Mesenchymal stem cell (in vitro differentiated cells and primary cell): ENCODE measurements around the gene TAF1.

Experiments used
- DNase-seq: peaks from one replicate; pipeline ENCODE4 v3.0.0-alpha.2; 2013
- H2AFZ ChIP-seq: one replicate; pipeline ENCODE4 v1.6.1; 2013; ENCODE audit warnings: low read depth, mild to moderate bottlenecking, control low read depth, inconsistent platforms, low read length, moderate library complexity
- H2AK5ac ChIP-seq: 2 replicates; pipeline ENCODE4 v1.6.1; 2013; ENCODE audit warnings: low read length, moderate library complexity, mild to moderate bottlenecking, inconsistent platforms; ENCODE audit not compliant: severe bottlenecking
- H2BK120ac ChIP-seq: one replicate; pipeline ENCODE4 v1.6.1; 2013; ENCODE audit warnings: low read depth, mild to moderate bottlenecking, inconsistent platforms, low read length, moderate library complexity
- H2BK12ac ChIP-seq, 2 experiments: one replicate each; pipeline ENCODE4 v1.6.1; 2013; ENCODE audit warnings: inconsistent platforms in 2 of 2, low read length in 2 of 2, mild to moderate bottlenecking in 2 of 2, moderate library complexity in 2 of 2, control low read depth in 1 of 2
- H2BK15ac ChIP-seq: one replicate; pipeline ENCODE4 v1.6.1; 2013; ENCODE audit warnings: mild to moderate bottlenecking, low read depth, inconsistent platforms; ENCODE audit not compliant: poor library complexity, severe bottlenecking
- H2BK5ac ChIP-seq: 2 replicates; pipeline ENCODE4 v1.6.1; 2013; ENCODE audit warnings: low read depth, mild to moderate bottlenecking, low read length, control low read depth, inconsistent platforms; ENCODE audit not compliant: poor library complexity, severe bottlenecking
- H3K14ac ChIP-seq, 2 experiments: one replicate each; pipeline ENCODE4 v1.6.1; 2013; ENCODE audit warnings: inconsistent platforms in 2 of 2, low read length in 2 of 2, control low read depth in 1 of 2, mild to moderate bottlenecking in 1 of 2, moderate library complexity in 1 of 2
- H3K18ac ChIP-seq, 2 experiments: one replicate each; pipeline ENCODE4 v1.6.1; 2013; ENCODE audit warnings: inconsistent platforms in 2 of 2, low read length in 2 of 2, control low read depth in 1 of 2, low read depth in 1 of 2, mild to moderate bottlenecking in 1 of 2
- H3K23ac ChIP-seq, 2 experiments: one replicate each; pipeline ENCODE4 v1.6.1; 2013; ENCODE audit warnings: inconsistent platforms in 2 of 2, low read length in 2 of 2, mild to moderate bottlenecking in 2 of 2, moderate library complexity in 2 of 2, control low read depth in 1 of 2
- H3K27ac ChIP-seq: 2 replicates; pipeline ENCODE4 v1.5.1; 2013; ENCODE audit warnings: mild to moderate bottlenecking, moderate library complexity, low read length, control low read depth, inconsistent platforms; ENCODE audit not compliant: poor library complexity, severe bottlenecking
- H3K27me3 ChIP-seq, 2 experiments: 2 replicates each; pipeline versions ENCODE4 v1.6.1 to v1.7.0; 2013; ENCODE audit warnings: low read length in 2 of 2, mild to moderate bottlenecking in 2 of 2, moderate library complexity in 2 of 2, control low read depth in 1 of 2, inconsistent platforms in 1 of 2; ENCODE audit not compliant: control insufficient read depth in 1 of 2, insufficient read depth in 1 of 2
- H3K36me3 ChIP-seq, 2 experiments: 2 replicates each; pipeline versions ENCODE4 v1.6.1 to v1.7.0; 2013; ENCODE audit warnings: low read length in 2 of 2, control low read depth in 1 of 2, inconsistent platforms in 1 of 2, low read depth in 1 of 2, mild to moderate bottlenecking in 1 of 2; ENCODE audit not compliant: insufficient read depth in 2 of 2, control insufficient read depth in 1 of 2
- H3K4ac ChIP-seq, 2 experiments: one replicate each; pipeline ENCODE4 v1.6.1; 2013; ENCODE audit warnings: inconsistent platforms in 2 of 2, low read length in 2 of 2, mild to moderate bottlenecking in 2 of 2, moderate library complexity in 2 of 2, control low read depth in 1 of 2, low read depth in 1 of 2
- H3K4me1 ChIP-seq: 2 replicates; pipeline ENCODE4 v1.6.1; 2013; ENCODE audit warnings: low read depth, low read length, control low read depth; ENCODE audit not compliant: control insufficient read depth, insufficient read depth
- H3K4me2 ChIP-seq: 2 replicates; pipeline ENCODE4 v1.6.1; 2013; ENCODE audit warnings: low read length, mild to moderate bottlenecking, inconsistent platforms; ENCODE audit not compliant: poor library complexity, severe bottlenecking
- H3K4me3 ChIP-seq, 2 experiments: 2 replicates each; pipeline versions ENCODE4 v1.5.1 to v1.7.0; 2013; ENCODE audit warnings: low read length in 2 of 2, mild to moderate bottlenecking in 2 of 2, control low read depth in 1 of 2, low read depth in 1 of 2; ENCODE audit not compliant: insufficient read depth in 1 of 2
- H3K79me1 ChIP-seq: replicated peaks from 2 replicates; pipeline ENCODE4 v1.6.1; 2013; ENCODE audit warnings: mild to moderate bottlenecking, control low read depth, low read length, inconsistent platforms; ENCODE audit not compliant: poor library complexity, severe bottlenecking
- H3K9ac ChIP-seq: 2 replicates; pipeline ENCODE4 v1.7.0; 2013; ENCODE audit warnings: mild to moderate bottlenecking, low read length, moderate library complexity
- H3K9me3 ChIP-seq: 2 replicates; pipeline ENCODE4 v1.7.0; 2013; ENCODE audit warnings: mild to moderate bottlenecking, low read length; ENCODE audit not compliant: control insufficient read depth
- H4K8ac ChIP-seq: one replicate; pipeline ENCODE4 v1.6.1; 2013; ENCODE audit warnings: inconsistent platforms, mild to moderate bottlenecking, low read length, moderate library complexity
- H4K91ac ChIP-seq: one replicate; pipeline ENCODE4 v1.6.1; 2013; ENCODE audit warnings: mild to moderate bottlenecking, low read length, inconsistent platforms
- WGBS: methylation state at CpG from one replicate; pipeline ENCODE4 v1.1.7; 2013; ENCODE audit warnings: mixed read lengths; 5-methylcytosine and 5-hydroxymethylcytosine counted together

Gene TAF1

GRCh38 chrX:71464968-71465367, 98.8 kb downstream of the TAF1 start:
- H3K23ac ChIP-seq: no peak overlapping the region
- H2BK5ac ChIP-seq: no peak overlapping the region
- H3K4me3 ChIP-seq: no peak overlapping the region
- H3K9ac ChIP-seq: no peak overlapping the region
- H3K4ac ChIP-seq: no peak overlapping the region
- no peak overlapping the region for H3K27ac ChIP-seq
- no peak overlapping the region for H2BK120ac ChIP-seq
- peaks cover 0 to 6% of the 10 kb centered on the region in 2 experiments for H3K27me3 ChIP-seq
- no peak overlapping the region for H2AK5ac ChIP-seq
- H4K8ac ChIP-seq: no peak overlapping the region
- H2AFZ ChIP-seq: no peak overlapping the region
- no peaks in the 10 kb centered on the region for H3K79me1 ChIP-seq
- peaks cover 16 to 61% of the 10 kb centered on the region in 2 experiments for H3K36me3 ChIP-seq
- no peak overlapping the region for H2BK12ac ChIP-seq
- H4K91ac ChIP-seq: no peak overlapping the region
- H2BK15ac ChIP-seq: no peak overlapping the region
- no peak overlapping the region for H3K14ac ChIP-seq
- DNase-seq: no peak
- no peaks in the 10 kb centered on the region for H3K4me1 ChIP-seq
- H3K4me2 ChIP-seq: no peak overlapping the region
- H3K9me3 ChIP-seq: no peaks in the 10 kb centered on the region
- H3K18ac ChIP-seq: no peak overlapping the region

DNA sequence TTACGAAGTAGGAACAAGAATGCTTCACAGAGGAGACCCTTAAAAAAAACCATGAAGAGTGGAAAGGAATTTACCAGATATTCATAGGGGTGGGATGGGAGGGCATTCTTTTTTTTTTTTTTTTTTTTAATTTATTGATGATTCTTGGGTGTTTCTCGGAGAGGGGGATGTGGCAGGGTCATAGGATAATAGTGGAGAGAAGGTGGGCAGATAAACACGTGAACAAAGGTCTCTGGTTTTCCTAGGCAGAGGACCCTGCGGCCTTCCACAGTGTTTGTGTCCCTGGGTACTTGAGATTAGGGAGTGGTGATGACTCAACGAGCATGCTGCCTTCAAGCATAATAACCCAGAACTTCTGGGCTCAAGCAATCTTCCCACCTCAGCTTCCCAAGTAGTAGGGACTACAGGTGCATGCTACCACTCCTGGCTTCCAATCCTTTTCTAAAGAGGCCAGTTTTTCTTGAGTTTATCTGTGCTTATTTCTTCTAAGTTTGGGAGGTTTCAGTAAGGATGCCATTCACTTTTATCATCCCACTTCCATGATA, 100.9 kb downstream of the TAF1 start:
- Histone ChIP-seq H2AK5ac (no peak overlapping the region), H2BK15ac (no peak overlapping the region), H2BK5ac (no peak overlapping the region), H3K27me3 (peaks cover 0 to 6% of the 10 kb centered on the region in 2 experiments), H3K4ac (no peak overlapping the region), H3K18ac (no peak overlapping the region), H4K91ac (no peak overlapping the region), H4K8ac (no peak overlapping the region), H2BK120ac (no peak overlapping the region), H2AFZ (no peak overlapping the region), H3K27ac (no peak overlapping the region), H3K4me1 (no peaks in the 10 kb centered on the region), H3K4me3 (no peak overlapping the region), H3K36me3 (peaks cover 12 to 40% of the 10 kb centered on the region in 2 experiments), H3K23ac (no peak overlapping the region), H3K4me2 (no peak overlapping the region), H2BK12ac (no peak overlapping the region), H3K14ac (no peak overlapping the region), H3K79me1 (no peaks in the 10 kb centered on the region), H3K9ac (no peak overlapping the region), H3K9me3 (no peaks in the 10 kb centered on the region)
- DNase-seq: no peak
- 100% methylated on average over 3 of the region's 5 CpGs for WGBS

- no peak overlapping the region for H2AK5ac ChIP-seq
- H2BK5ac ChIP-seq: no peak overlapping the region
- H3K4me2 ChIP-seq: no peak overlapping the region
- no peak overlapping the region for H3K23ac ChIP-seq
- no peak overlapping the region for H3K18ac ChIP-seq
- DNase-seq: no peak
- H3K9ac ChIP-seq: no peak overlapping the region
- no peak overlapping the region for H2BK120ac ChIP-seq
- H3K27me3 ChIP-seq: peaks cover 0 to 10% of the 10 kb centered on the region in 2 experiments
- no peak overlapping the region for H2AFZ ChIP-seq
- 86% methylated on average over 6 of the region's 8 CpGs for WGBS
- H4K8ac ChIP-seq: no peak overlapping the region
- no peak overlapping the region for H4K91ac ChIP-seq
- no peak overlapping the region for H2BK12ac ChIP-seq
- H3K36me3 ChIP-seq: no peaks in the 10 kb centered on the region
- no peaks in the 10 kb centered on the region for H3K79me1 ChIP-seq
- no peaks in the 10 kb centered on the region for H3K9me3 ChIP-seq
- H3K4ac ChIP-seq: no peak overlapping the region
- H3K4me1 ChIP-seq: no peaks in the 10 kb centered on the region
- H2BK15ac ChIP-seq: no peak overlapping the region
- H3K27ac ChIP-seq: no peak overlapping the region
- no peak overlapping the region for H3K14ac ChIP-seq
- H3K4me3 ChIP-seq: no peak overlapping the region
Measured at GRCh38 chrX:71475785-71476540, 109.8 kb downstream of the TAF1 start.

DNA sequence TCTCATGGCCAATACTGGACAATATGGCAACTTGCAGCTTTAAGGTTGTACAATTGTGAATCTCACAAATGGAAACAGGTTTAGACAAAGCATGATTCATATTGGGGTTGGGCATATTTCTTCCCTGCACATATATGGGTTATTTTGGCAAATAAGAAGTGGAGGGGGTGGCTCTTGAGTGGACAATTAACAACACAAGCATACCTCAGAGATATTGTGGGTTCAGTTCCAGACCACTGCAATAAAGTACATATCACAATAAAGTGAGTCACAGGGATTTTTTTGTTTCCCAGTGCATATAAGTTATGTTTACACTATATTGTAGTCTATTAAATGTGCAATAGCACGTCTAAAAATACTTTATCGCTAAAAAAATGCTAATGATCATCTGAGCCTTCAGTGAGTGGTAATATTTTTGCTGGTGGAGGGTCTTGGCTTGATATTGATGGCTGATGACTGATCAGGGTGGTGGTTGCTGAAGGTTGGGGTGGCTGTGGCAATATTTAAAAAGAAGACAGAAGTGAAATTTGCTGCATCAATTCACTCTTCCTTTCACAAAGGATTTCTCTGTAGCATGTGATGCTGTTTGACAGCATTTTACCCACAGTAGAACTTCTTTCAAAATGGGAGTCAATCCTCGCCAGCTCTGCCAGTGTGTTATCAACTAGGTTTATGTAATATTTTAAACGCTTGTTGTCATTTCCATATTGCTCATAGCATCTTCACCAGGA, 116.2 kb downstream of the TAF1 start:
- WGBS: 100% methylated on average over 4 of the region's 4 CpGs
- H3K4me2 ChIP-seq: no peak overlapping the region
- H3K23ac ChIP-seq: no peak overlapping the region
- H2AK5ac ChIP-seq: no peak overlapping the region
- H3K4me3 ChIP-seq: no peak overlapping the region
- no peaks in the 10 kb centered on the region for H3K79me1 ChIP-seq
- no peak overlapping the region for H4K91ac ChIP-seq
- H2AFZ ChIP-seq: no peak overlapping the region
- no peak overlapping the region for H3K14ac ChIP-seq
- no peak overlapping the region for H3K9ac ChIP-seq
- H3K4ac ChIP-seq: no peak overlapping the region
- no peak overlapping the region for H4K8ac ChIP-seq
- no peak overlapping the region for H3K18ac ChIP-seq
- no peak overlapping the region for H3K27ac ChIP-seq
- no peaks in the 10 kb centered on the region for H3K9me3 ChIP-seq
- no peak overlapping the region for H2BK12ac ChIP-seq
- H2BK120ac ChIP-seq: no peak overlapping the region
- no peak overlapping the region for H2BK5ac ChIP-seq
- no peak for DNase-seq
- H2BK15ac ChIP-seq: no peak overlapping the region
- H3K4me1 ChIP-seq: no peaks in the 10 kb centered on the region
- H3K27me3 ChIP-seq: peaks cover 0 to 8% of the 10 kb centered on the region in 2 experiments
- no peaks in the 10 kb centered on the region for H3K36me3 ChIP-seq
